ENCODE results near the gene SH2D6. TPM values are rescaled to one million over a fixed set of nuclear protein-coding genes. Genes with fewer than 3 reads are reported as not detected.

SH2D6 gene
- total RNA-seq, 6 experiments from 2014 or later: 0.40 to 3.7 (median 2.3) TPM; not detected in 2

DNA sequence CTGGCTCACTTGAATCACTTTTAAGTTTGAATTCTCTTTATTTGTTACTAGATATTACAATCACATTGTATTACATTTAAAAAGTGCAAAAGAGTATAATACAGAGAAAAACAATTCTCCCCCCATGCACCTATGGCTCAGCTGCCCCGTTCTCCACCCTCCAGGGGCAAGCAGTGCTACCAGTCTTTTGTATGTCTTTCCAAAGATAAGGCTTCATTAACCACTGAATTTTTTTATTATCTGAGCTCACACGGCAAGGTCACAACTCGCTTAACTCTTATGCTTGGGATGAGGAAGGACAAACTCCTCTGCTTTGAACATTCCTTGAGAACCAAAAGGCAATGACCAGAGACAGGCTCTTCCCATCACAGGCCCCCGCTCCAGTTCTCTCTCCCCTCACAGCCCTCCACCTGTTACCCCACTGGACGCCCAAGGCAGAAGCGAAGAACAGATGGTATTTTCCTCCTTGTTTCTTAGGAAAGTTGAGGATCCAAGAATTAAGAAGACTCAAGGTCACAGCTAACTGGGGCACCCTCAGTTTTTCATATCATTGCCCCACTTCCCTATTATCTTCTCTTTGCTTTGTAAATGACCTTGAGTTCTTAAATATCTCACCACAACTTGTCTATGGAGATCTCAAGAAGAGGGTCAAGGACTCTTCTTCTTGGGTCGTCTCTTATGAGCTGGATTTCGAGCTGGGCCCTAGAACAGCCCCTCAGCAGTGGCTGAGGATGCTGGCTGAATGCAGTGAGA, 30.1 kb downstream of the SH2D6 start:
- DNase-seq: no peak
- no peaks in the 10 kb centered on the region for H3K27me3 ChIP-seq
- intact Hi-C loops (cut with DNase I): no loop called here
- no peak overlapping the region for H3K27ac ChIP-seq
- no peaks in the 10 kb centered on the region for H3K9me3 ChIP-seq
- TF ChIP-seq, protein P1, sequence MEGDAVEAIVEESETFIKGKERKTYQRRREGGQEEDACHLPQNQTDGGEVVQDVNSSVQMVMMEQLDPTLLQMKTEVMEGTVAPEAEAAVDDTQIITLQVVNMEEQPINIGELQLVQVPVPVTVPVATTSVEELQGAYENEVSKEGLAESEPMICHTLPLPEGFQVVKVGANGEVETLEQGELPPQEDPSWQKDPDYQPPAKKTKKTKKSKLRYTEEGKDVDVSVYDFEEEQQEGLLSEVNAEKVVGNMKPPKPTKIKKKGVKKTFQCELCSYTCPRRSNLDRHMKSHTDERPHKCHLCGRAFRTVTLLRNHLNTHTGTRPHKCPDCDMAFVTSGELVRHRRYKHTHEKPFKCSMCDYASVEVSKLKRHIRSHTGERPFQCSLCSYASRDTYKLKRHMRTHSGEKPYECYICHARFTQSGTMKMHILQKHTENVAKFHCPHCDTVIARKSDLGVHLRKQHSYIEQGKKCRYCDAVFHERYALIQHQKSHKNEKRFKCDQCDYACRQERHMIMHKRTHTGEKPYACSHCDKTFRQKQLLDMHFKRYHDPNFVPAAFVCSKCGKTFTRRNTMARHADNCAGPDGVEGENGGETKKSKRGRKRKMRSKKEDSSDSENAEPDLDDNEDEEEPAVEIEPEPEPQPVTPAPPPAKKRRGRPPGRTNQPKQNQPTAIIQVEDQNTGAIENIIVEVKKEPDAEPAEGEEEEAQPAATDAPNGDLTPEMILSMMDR (IDR thresholded peaks at IDR 0.05): no peak
- no peak for TF ChIP-seq POLR2A (IDR thresholded peaks at IDR 0.05)
- peaks cover 0 to 23% (median 8%) of the 10 kb centered on the region in 4 donors for H3K4me1 ChIP-seq
- no peak for ATAC-seq
- no peak overlapping the region for H3K4me3 ChIP-seq
- WGBS (ENCODE audit: insufficient coverage, low coverage, low lambda C conversion rate, missing lambda C conversion rate): 91% methylated on average over 8 of the region's 8 CpGs
- H3K36me3 ChIP-seq: no peaks in the 10 kb centered on the region

DNA sequence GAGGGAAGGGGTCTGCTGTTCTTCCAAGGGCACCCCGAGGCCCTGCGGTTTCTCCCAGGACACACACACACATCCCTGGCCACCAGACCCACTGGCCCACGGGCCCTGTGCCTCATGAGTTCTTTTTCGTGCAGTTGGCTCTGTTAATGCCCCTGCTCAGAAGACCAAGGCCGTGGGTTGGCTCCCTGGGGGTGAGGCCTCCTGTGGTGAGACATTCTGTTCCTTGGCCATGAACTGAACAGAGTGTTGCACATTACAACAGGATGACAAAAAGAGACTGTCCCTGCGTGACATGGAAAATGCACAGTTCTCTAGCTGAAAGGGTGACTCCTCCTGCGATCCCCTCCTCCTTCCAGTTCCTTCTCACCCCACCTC, 30.7 kb downstream of the SH2D6 start:
- no peak for TF ChIP-seq POLR2A (IDR thresholded peaks at IDR 0.05)
- TF ChIP-seq, protein P1 (IDR thresholded peaks at IDR 0.05): no peak
- Histone ChIP-seq H3K4me3 (no peak overlapping the region), H3K27me3 (no peaks in the 10 kb centered on the region), H3K9me3 (no peaks in the 10 kb centered on the region), H3K27ac (no peak overlapping the region), H3K4me1 (peaks cover 0 to 23% (median 8%) of the 10 kb centered on the region in 4 donors), H3K36me3 (no peaks in the 10 kb centered on the region)
- ATAC-seq (no peak), DNase-seq (no peak)
- intact Hi-C loops (cut with DNase I): no loop called here
- 90% methylated on average over 2 of the region's 7 CpGs for WGBS (ENCODE audit: insufficient coverage, low coverage, low lambda C conversion rate, missing lambda C conversion rate)

DNA sequence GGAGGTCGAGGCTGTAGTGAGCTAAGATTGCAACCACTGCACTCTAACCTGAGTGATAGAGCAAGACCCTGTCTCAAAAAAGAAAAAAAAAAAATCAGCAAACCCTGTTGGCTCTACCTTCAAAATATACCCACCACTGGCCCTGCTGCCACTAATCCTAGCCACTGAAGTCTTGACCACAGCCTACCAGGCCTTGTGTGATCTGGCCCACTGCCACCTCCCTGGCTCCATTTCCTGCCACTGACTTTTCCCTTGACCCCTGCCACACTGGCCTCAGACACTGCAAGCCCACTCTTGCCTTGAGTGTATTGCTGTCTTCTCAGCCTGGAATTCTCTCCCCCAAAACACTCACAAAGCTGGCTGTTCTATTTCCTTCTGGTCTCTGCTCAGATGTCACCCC, 33.7 kb downstream of the SH2D6 start:
- WGBS (ENCODE audit: insufficient coverage, low coverage, low lambda C conversion rate, missing lambda C conversion rate): no CpG with 5 or more reads among the region's 1 CpG

DNA sequence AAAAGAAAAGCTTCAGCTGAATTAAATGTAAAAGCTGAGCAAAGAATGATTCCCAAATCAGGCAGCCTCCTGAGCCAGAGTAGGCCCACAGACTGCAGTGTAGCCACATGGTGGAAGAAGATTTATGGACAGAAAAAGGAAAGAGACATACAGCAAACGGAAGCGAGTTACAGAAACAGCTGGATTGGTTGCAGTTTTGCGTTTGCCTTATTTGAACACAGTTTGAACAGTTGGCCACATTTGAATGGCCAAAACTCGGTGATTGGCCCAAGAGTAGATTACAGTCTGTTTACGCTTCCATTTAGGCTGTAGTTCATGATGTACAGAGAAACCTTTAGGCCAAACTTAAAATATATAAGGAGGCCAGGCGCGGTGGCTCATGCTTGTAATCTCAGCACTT, 35.1 kb downstream of the SH2D6 start:
- no peaks in the 10 kb centered on the region for H3K36me3 ChIP-seq
- TF ChIP-seq POLR2A (IDR thresholded peaks at IDR 0.05): no peak
- TF ChIP-seq, protein P1 (IDR thresholded peaks at IDR 0.05): no peak
- H3K4me3 ChIP-seq: no peak overlapping the region
- no peak overlapping the region for H3K27ac ChIP-seq
- DNase-seq (no peak), ATAC-seq (no peak)
- intact Hi-C loops (cut with DNase I): no loop called here
- no peaks in the 10 kb centered on the region for H3K9me3 ChIP-seq
- H3K27me3 ChIP-seq: no peaks in the 10 kb centered on the region
- H3K4me1 ChIP-seq: no peaks in the 10 kb centered on the region
- WGBS (ENCODE audit: insufficient coverage, low coverage, low lambda C conversion rate, missing lambda C conversion rate): 80% methylated on average over 5 of the region's 7 CpGs

More for the DNA sequence above, 33.7 kb downstream of the SH2D6 start:
- intact Hi-C loops (cut with DNase I): no loop called here
- ATAC-seq: peak in 2 of 4 donors; percentile 21 to 32
- DNase-seq: no peak
- Histone ChIP-seq H3K27ac (no peak overlapping the region), H3K9me3 (no peaks in the 10 kb centered on the region), H3K27me3 (no peaks in the 10 kb centered on the region), H3K36me3 (no peaks in the 10 kb centered on the region), H3K4me1 (no peaks in the 10 kb centered on the region), H3K4me3 (no peak overlapping the region)
- TF ChIP-seq, protein P1 (IDR thresholded peaks at IDR 0.05): no peak
- no peak for TF ChIP-seq POLR2A (IDR thresholded peaks at IDR 0.05)
